ENCODE results near the gene PDE7B.

DNA sequence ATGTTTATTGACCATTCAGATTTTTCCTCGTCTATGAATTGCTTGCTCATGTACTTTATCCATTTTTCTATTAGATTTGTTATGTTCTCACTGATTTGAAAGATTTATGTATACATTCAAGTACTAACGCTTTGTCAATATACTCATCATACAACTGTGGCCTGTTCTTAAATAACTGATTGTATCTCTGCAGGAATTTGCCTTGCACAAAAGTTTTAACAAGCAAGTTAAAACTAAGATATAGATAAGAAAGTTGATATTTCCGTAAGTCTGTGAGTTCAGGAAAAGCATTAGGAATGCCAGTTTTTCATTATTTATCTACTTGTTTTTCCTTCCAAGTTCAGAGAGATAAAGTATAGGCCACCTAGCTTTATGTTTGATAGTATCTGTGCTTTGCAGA lies 95.2 kb downstream of the PDE7B start:
- TF ChIP-seq, protein P1, sequence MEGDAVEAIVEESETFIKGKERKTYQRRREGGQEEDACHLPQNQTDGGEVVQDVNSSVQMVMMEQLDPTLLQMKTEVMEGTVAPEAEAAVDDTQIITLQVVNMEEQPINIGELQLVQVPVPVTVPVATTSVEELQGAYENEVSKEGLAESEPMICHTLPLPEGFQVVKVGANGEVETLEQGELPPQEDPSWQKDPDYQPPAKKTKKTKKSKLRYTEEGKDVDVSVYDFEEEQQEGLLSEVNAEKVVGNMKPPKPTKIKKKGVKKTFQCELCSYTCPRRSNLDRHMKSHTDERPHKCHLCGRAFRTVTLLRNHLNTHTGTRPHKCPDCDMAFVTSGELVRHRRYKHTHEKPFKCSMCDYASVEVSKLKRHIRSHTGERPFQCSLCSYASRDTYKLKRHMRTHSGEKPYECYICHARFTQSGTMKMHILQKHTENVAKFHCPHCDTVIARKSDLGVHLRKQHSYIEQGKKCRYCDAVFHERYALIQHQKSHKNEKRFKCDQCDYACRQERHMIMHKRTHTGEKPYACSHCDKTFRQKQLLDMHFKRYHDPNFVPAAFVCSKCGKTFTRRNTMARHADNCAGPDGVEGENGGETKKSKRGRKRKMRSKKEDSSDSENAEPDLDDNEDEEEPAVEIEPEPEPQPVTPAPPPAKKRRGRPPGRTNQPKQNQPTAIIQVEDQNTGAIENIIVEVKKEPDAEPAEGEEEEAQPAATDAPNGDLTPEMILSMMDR (IDR thresholded peaks at IDR 0.05) = no peak
- TF ChIP-seq POLR2A (IDR thresholded peaks at IDR 0.05; ENCODE audit: low read depth) (no peak), EP300 (IDR thresholded peaks at IDR 0.05) (no peak)
